GM23338 (cell line): ENCODE data around the gene TSPEAR. TPM values are rescaled to one million over a fixed set of nuclear protein-coding genes. Genes with fewer than 3 reads are reported as not detected.

Source experiments
- ATAC-seq: fragments of 200-7000 bp; cut with Tn5 transposase; 3 replicates; pipeline ENCODE4 v1.9.1; 2020
- DNase-seq: peaks from one replicate; pipeline ENCODE4 v3.0.0-alpha.2; 2015; ENCODE audit warnings: low spot score
- H2AFZ ChIP-seq: fragments of 200-600 bp; sonication (generic); 2 replicates; pipeline ENCODE4 v1.8.0; 2016; ENCODE audit warnings: antibody characterized with exemption, mild to moderate bottlenecking, moderate library complexity
- H3F3A ChIP-seq: fragments of 200-600 bp; sonication (generic); replicated peaks from 2 replicates; pipeline ENCODE4 v1.8.0; 2017; ENCODE audit warnings: antibody characterized with exemption, mixed run types, low read depth
- H3K27ac ChIP-seq: fragments of 200-600 bp; sonication (generic); 2 replicates; pipeline ENCODE4 v1.6.1; 2016; ENCODE audit warnings: low read depth
- H3K27me3 ChIP-seq: fragments of 200-600 bp; sonication (generic); 2 replicates; pipeline ENCODE4 v1.8.0; 2016; ENCODE audit warnings: mild to moderate bottlenecking, mixed run types, moderate library complexity; ENCODE audit not compliant: insufficient read depth
- H3K36me3 ChIP-seq: fragments of 200-600 bp; sonication (generic); 2 replicates; pipeline ENCODE4 v1.8.0; 2016; ENCODE audit warnings: mild to moderate bottlenecking; ENCODE audit not compliant: insufficient read depth
- H3K4me1 ChIP-seq: fragments of 200-600 bp; sonication (generic); 2 replicates; pipeline ENCODE4 v1.8.0; 2016; ENCODE audit warnings: mild to moderate bottlenecking, moderate library complexity; ENCODE audit not compliant: insufficient read depth
- H3K4me2 ChIP-seq: fragments of 200-600 bp; sonication (generic); 2 replicates; pipeline ENCODE4 v1.7.1; 2017; ENCODE audit warnings: mixed run types
- H3K4me3 ChIP-seq: fragments of 200-600 bp; sonication (generic); 2 replicates; pipeline ENCODE4 v1.6.1; 2016; ENCODE audit warnings: mixed run types
- H3K79me2 ChIP-seq: fragments of 200-600 bp; sonication (generic); replicated peaks from 2 replicates; pipeline ENCODE4 v1.8.0; 2017; ENCODE audit warnings: mild to moderate bottlenecking; ENCODE audit not compliant: insufficient read depth
- H3K9me2 ChIP-seq: fragments of 200-600 bp; sonication (generic); 2 replicates; pipeline ENCODE4 v1.8.0; 2017; ENCODE audit not compliant: insufficient read depth
- H4K20me1 ChIP-seq: fragments of 200-600 bp; sonication (generic); replicated peaks from 2 replicates; pipeline ENCODE4 v1.8.0; 2017; ENCODE audit warnings: mild to moderate bottlenecking; ENCODE audit not compliant: insufficient read depth
- H3K27ac Mint-ChIP-seq: 2 replicates; pipeline ENCODE4 v1.8.0; 2020; ENCODE audit warnings: inconsistent platforms, mild to moderate bottlenecking, moderate library complexity, mixed read lengths
- H3K27me3 Mint-ChIP-seq: 3 replicates; pipeline ENCODE4 v1.8.0; 2022; ENCODE audit warnings: low read depth, mild to moderate bottlenecking, moderate library complexity, mixed read lengths, inconsistent platforms; ENCODE audit not compliant: insufficient read depth, poor library complexity
- H3K36me3 Mint-ChIP-seq: 3 replicates; pipeline ENCODE4 v1.8.0; 2021; ENCODE audit warnings: low read depth, mild to moderate bottlenecking, inconsistent platforms, moderate library complexity, mixed read lengths
- H3K4me1 Mint-ChIP-seq: 3 replicates; pipeline ENCODE4 v1.8.0; 2020; ENCODE audit warnings: mild to moderate bottlenecking, inconsistent platforms, mixed read lengths
- H3K4me3 Mint-ChIP-seq: 3 replicates; pipeline ENCODE4 v1.8.0; 2021; ENCODE audit warnings: moderate library complexity, mild to moderate bottlenecking, inconsistent platforms, mixed read lengths
- H3K9me3 Mint-ChIP-seq: 3 replicates; pipeline ENCODE4 v1.8.0; 2020; ENCODE audit warnings: moderate library complexity, mild to moderate bottlenecking, inconsistent platforms, mixed read lengths
- CREB1 ChIP-seq: fragments of 250-450 bp; sonication (Bioruptor Pico); IDR thresholded peaks from 2 replicates; pipeline ENCODE4 v1.5.0; 2020; ENCODE audit warnings: low read depth, mild to moderate bottlenecking, moderate library complexity
- CTCF ChIP-seq, 2 experiments: fragments of 200-600 bp in 1 of 2; sonication (generic) in 1 of 2; conservative IDR thresholded peaks; 2 replicates each; pipeline versions ENCODE4 v1.5.1 to v1.6.1; 2016 to 2017; ENCODE audit warnings: antibody characterized with exemption in 2 of 2, low read depth in 2 of 2, mild to moderate bottlenecking in 2 of 2, moderate library complexity in 1 of 2
- ETS1 ChIP-seq: IDR thresholded peaks from 2 replicates; pipeline ENCODE4 v1.6.1; 2016; ENCODE audit warnings: antibody characterized with exemption
- EZH2 ChIP-seq: fragments of 200-600 bp; sonication (generic); IDR thresholded peaks from one replicate; pipeline ENCODE4 v1.8.0; 2017; ENCODE audit warnings: antibody characterized with exemption, mild to moderate bottlenecking, low read depth; ENCODE audit not compliant: unreplicated experiment
- EZH2phosphoT487 ChIP-seq: fragments of 200-600 bp; sonication (generic); IDR thresholded peaks from one replicate; pipeline ENCODE4 v1.8.1; 2018; ENCODE audit warnings: antibody characterized with exemption; ENCODE audit not compliant: unreplicated experiment
- JUNB ChIP-seq: IDR thresholded peaks from one replicate; pipeline ENCODE4 v1.6.1; 2016; ENCODE audit warnings: antibody characterized with exemption; ENCODE audit not compliant: unreplicated experiment
- NANOG ChIP-seq: IDR thresholded peaks from 2 replicates; pipeline ENCODE4 v1.6.1; 2016; ENCODE audit warnings: antibody characterized with exemption, borderline replicate concordance
- POLR2AphosphoS5 ChIP-seq: IDR thresholded peaks from 2 replicates; pipeline ENCODE4 v1.6.1; 2016; ENCODE audit warnings: antibody characterized with exemption, low read depth
- REST ChIP-seq: IDR thresholded peaks from one replicate; pipeline ENCODE4 v1.6.1; 2018; ENCODE audit warnings: antibody characterized with exemption; ENCODE audit not compliant: unreplicated experiment
- STAT1 ChIP-seq: IDR thresholded peaks from one replicate; pipeline ENCODE4 v1.6.1; 2016; ENCODE audit warnings: antibody characterized with exemption; ENCODE audit not compliant: unreplicated experiment
- ZNF114 ChIP-seq: fragments of 250-450 bp; sonication (Bioruptor Pico); IDR thresholded peaks from 2 replicates; pipeline ENCODE4 v1.5.0; 2020; ENCODE audit warnings: mild to moderate bottlenecking, moderate library complexity
- ZNF331 ChIP-seq: fragments of 250-450 bp; sonication (Bioruptor Pico); IDR thresholded peaks from 2 replicates; pipeline ENCODE4 v1.5.0; 2020; ENCODE audit warnings: low read depth, mild to moderate bottlenecking, moderate library complexity
- ZNF462 ChIP-seq: fragments of 250-450 bp; sonication (Bioruptor Pico); IDR thresholded peaks from 2 replicates; pipeline ENCODE4 v1.5.0; 2020; ENCODE audit warnings: mild to moderate bottlenecking, moderate library complexity
- polyA plus RNA-seq: library from polyadenylated mRNA; unstranded; fragments of >200 nt; fragmentation: Nextera tagmentation; extraction: Ambion mirVana; gene quantifications from 2 replicates; pipeline ENCODE4 v1.2.1, GENCODE V29; 2016
- total RNA-seq: library from RNA; depleted of rRNA; stranded (reverse); fragments of >200 nt; shearing (Covaris generic); gene quantifications from 2 replicates; pipeline ENCODE4 v1.2.3, GENCODE V29; 2014

The TSPEAR gene
- total and polyA plus RNA-seq, 2 experiments from 2014 or later: 0.35 to 0.92 TPM

- H3F3A ChIP-seq: no peaks in the 10 kb centered on the region
- peaks cover 20% of the 10 kb centered on the region for H3K36me3 Mint-ChIP-seq
- peak overlapping the region; percentile 47; the same call in 1 of the 2 replicates for H2AFZ ChIP-seq
- H4K20me1 ChIP-seq: no peaks in the 10 kb centered on the region
- H3K27ac ChIP-seq: no peak overlapping the region
- DNase-seq: no peak
- no peaks in the 10 kb centered on the region for H3K36me3 ChIP-seq
- no peak overlapping the region for H3K4me3 ChIP-seq
- no peak overlapping the region for H3K4me3 Mint-ChIP-seq
- TF ChIP-seq ZNF462 (CRISPR knock-in tag) (no peak), ZNF331 (CRISPR knock-in tag) (no peak), JUNB (no peak), ETS1 (no peak), CTCF (conservative IDR thresholded peaks at IDR 0.05; ENCODE audit: low read depth in 2 of 2) (no peak), EZH2 (no peak), STAT1 (no peak), CREB1 (CRISPR knock-in tag) (no peak), ZNF114 (CRISPR knock-in tag) (no peak), EZH2phosphoT487 (no peak), REST (no peak), POLR2AphosphoS5 (no peak), NANOG (no peak)
- no peaks in the 10 kb centered on the region for H3K27me3 ChIP-seq
- H3K4me1 Mint-ChIP-seq: peaks cover 23% of the 10 kb centered on the region
- no peak overlapping the region for H3K4me2 ChIP-seq
- H3K79me2 ChIP-seq: no peaks in the 10 kb centered on the region
- peaks cover 11% of the 10 kb centered on the region for H3K27me3 Mint-ChIP-seq
- H3K27ac Mint-ChIP-seq: no peak overlapping the region
- no peaks in the 10 kb centered on the region for H3K9me2 ChIP-seq
- peaks cover 36% of the 10 kb centered on the region for H3K9me3 Mint-ChIP-seq
- no peak for ATAC-seq
- no peaks in the 10 kb centered on the region for H3K4me1 ChIP-seq
These were observed 94.8 kb downstream of the TSPEAR start for GRCh38 chr21:44616591-44616926.
